K562 (cell line): ENCODE data around the gene TEX54. TPM values are rescaled to one million over a fixed set of nuclear protein-coding genes. Genes with fewer than 3 reads are reported as not detected.

Source experiments
- ARID3B ChIP-seq: fragments of 250-450 bp; sonication (Bioruptor Pico); IDR thresholded peaks from 2 replicates; pipeline ENCODE4 v1.4.0; 2020; ENCODE audit warnings: borderline replicate concordance
- CAMTA2 ChIP-seq: fragments of 250-450 bp; sonication (Bioruptor Pico); conservative IDR thresholded peaks from 2 replicates; pipeline ENCODE4 v1.5.1; 2022
- CREB3 ChIP-seq: fragments of 450-650 bp; conservative IDR thresholded peaks from 2 replicates; pipeline ENCODE4 v1.6.1; 2016; ENCODE audit warnings: missing genetic modification characterization, low read depth, mild to moderate bottlenecking, missing compliant biosample characterization, moderate library complexity
- FOS ChIP-seq: IDR thresholded peaks from 3 replicates; pipeline ENCODE4 v1.6.1; 2011; ENCODE audit not compliant: insufficient read length; ENCODE audit errors: extremely low read depth
- FOXP4 ChIP-seq: sonication (generic); formaldehyde crosslinking; IDR thresholded peaks from 2 replicates; pipeline ENCODE4 v1.8.0; 2022; ENCODE audit warnings: mild to moderate bottlenecking, missing genetic modification reagents, borderline replicate concordance
- MAFG ChIP-seq: fragments of 450-650 bp; conservative IDR thresholded peaks from 2 replicates; pipeline ENCODE4 v1.6.1; 2016; ENCODE audit warnings: missing genetic modification characterization, missing compliant biosample characterization
- PRMT5 ChIP-seq: sonication (generic); formaldehyde crosslinking; IDR thresholded peaks from 2 replicates; pipeline ENCODE4 v1.5.0; 2020; ENCODE audit warnings: missing genetic modification reagents
- ZBTB2 ChIP-seq: fragments of 450-650 bp; IDR thresholded peaks from 2 replicates; pipeline ENCODE4 v1.6.1; 2016; ENCODE audit warnings: antibody characterized with exemption
- ZNF134 ChIP-seq: fragments of 250-450 bp; sonication (Bioruptor Pico); conservative IDR thresholded peaks from 2 replicates; pipeline ENCODE4 v1.4.0; 2020
- ZNF592 ChIP-seq: fragments of 450-650 bp; IDR thresholded peaks from 2 replicates; pipeline ENCODE4 v1.6.1; 2017; ENCODE audit warnings: antibody characterized with exemption, mild to moderate bottlenecking
- ZNF644 ChIP-seq: fragments of 200-800 bp; sonication (Bioruptor generic); IDR thresholded peaks from 2 replicates; pipeline ENCODE4 v1.6.1; 2016; ENCODE audit warnings: low read depth, missing genetic modification characterization, missing compliant biosample characterization
- polyA plus RNA-seq, 8 experiments: library from polyadenylated mRNA; depleted of rRNA in 4 of 8; stranded (reverse) in 5 of 8; unstranded in 3 of 8; fragments of >200 nt; fragmentation: Nextera tagmentation in 2 of 8; fragmentation: Illumina TruSeq in 1 of 8; extraction: Ambion mirVana in 2 of 8; extraction: Trizol in 1 of 8; gene quantifications; 2 replicates each; pipeline versions ENCODE4 v1.2.1 to v1.2.3, GENCODE V29; 2011 to 2014; ENCODE audit warnings: inconsistent platforms in 1 of 8, missing spikeins in 1 of 8
- total RNA-seq, 7 experiments: library from RNA; depleted of rRNA in 6 of 7; stranded (reverse); fragments of >200 nt in 6 of 7; fragmentation: Illumina TruSeq in 2 of 7; extraction: Trizol in 2 of 7; gene quantifications; 2 replicates each; pipeline versions ENCODE4 v1.2.1 to v1.2.3, GENCODE V29; 2011 to 2021; ENCODE audit warnings: low replicate concordance in 1 of 7

TEX54 gene
- total and polyA plus RNA-seq, 9 of the 15 experiments (the other 6 are each of a cell fraction or from before 2014, with no cell fraction given): not detected

- peak; percentile 22; the same call in 1 of the 2 replicates for TF ChIP-seq FOXP4 (CRISPR knock-in tag)
- TF ChIP-seq ZNF592: no peak
- TF ChIP-seq ZNF134: no peak
- no peak for TF ChIP-seq ZNF644 (tag)
- no peak for TF ChIP-seq ZBTB2
- no peak for TF ChIP-seq CAMTA2
- TF ChIP-seq MAFG (tag): no peak
- TF ChIP-seq FOS: no peak
- TF ChIP-seq CREB3 (tag): no peak
- no peak for TF ChIP-seq ARID3B (CRISPR knock-in tag)
- no peak for TF ChIP-seq PRMT5 (CRISPR knock-in tag)
These were observed 18.5 kb upstream of the TEX54 start (continued) for GRCh38 chr11:62850911-62851806.
